ENCODE data around the gene FERMT2.

GRCh38 chr14:52837451-52837850 is 113.4 kb downstream of the FERMT2 start:
- TF ChIP-seq, protein P1, sequence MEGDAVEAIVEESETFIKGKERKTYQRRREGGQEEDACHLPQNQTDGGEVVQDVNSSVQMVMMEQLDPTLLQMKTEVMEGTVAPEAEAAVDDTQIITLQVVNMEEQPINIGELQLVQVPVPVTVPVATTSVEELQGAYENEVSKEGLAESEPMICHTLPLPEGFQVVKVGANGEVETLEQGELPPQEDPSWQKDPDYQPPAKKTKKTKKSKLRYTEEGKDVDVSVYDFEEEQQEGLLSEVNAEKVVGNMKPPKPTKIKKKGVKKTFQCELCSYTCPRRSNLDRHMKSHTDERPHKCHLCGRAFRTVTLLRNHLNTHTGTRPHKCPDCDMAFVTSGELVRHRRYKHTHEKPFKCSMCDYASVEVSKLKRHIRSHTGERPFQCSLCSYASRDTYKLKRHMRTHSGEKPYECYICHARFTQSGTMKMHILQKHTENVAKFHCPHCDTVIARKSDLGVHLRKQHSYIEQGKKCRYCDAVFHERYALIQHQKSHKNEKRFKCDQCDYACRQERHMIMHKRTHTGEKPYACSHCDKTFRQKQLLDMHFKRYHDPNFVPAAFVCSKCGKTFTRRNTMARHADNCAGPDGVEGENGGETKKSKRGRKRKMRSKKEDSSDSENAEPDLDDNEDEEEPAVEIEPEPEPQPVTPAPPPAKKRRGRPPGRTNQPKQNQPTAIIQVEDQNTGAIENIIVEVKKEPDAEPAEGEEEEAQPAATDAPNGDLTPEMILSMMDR (IDR thresholded peaks at IDR 0.05), result no peak
- no peak for TF ChIP-seq POLR2A (IDR thresholded peaks at IDR 0.05)
